Erythroblast (primary cell): Measurements from ENCODE around the gene TMLHE.
"Not testable (repeated sequence)": the region's sequence is repeated elsewhere in the genome, so short reads cannot be mapped to it uniquely, and the experiment has no call there.

ENCODE experiments used
- DNase-seq, 2 experiments: peaks; one replicate each; lab custom pipeline; 2025; lab: John Stamatoyannopoulos, UW
- GATA1 ChIP-seq: IDR thresholded peaks from 2 replicates; pipeline ENCODE4 v1.6.1; 2011; ENCODE audit warnings: low read depth, mild to moderate bottlenecking, control low read depth, low read length, moderate library complexity
- POLR2A ChIP-seq: IDR thresholded peaks from 2 replicates; pipeline ENCODE4 v1.6.1; 2011; ENCODE audit warnings: mild to moderate bottlenecking, low read length

TMLHE gene

DNA sequence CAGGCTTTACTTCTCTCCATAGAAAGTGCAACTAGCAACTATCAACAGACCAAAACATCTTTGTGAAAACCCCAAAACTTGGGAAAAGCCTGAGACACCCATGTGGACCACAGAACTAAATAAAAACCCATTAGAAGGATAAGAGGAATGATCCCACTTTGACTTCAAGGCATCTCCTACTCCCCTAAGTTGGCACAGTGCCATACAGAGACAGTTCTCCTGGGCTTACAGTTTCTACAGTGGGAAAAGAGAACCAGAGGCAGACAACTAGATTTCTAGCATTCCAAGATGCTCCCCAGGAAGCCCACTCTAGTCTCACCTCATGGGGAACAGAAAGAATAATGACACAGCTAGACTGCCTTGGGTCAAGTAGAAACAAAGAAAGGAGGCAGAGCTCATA lies 20.4 kb downstream of the TMLHE start:
- no peak for DNase-seq

DNA sequence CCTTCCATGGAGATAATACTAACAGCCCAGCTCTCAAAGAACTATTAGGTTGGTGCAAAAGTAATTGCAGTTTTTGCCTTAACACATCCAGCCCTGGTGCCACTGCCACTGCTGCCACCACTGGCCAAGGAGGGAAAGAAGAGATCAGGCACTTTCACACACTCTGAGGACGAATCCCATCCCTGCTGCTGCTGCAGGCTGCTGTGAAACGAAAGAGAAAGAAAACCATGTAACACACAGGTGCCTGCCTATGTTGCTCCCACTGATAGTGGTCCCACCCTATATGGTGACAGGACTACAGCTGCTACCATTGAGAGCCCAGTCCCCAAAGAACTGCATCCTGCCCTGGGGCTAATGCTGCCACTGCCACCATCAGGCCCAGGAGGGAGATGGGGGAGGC lies 35.1 kb downstream of the TMLHE start:
- no peak for DNase-seq
- TF ChIP-seq POLR2A: no peak
- TF ChIP-seq GATA1: no peak

More for the DNA sequence above, 20.4 kb downstream of the TMLHE start:
- no peak for TF ChIP-seq GATA1
- no peak for TF ChIP-seq POLR2A

DNA sequence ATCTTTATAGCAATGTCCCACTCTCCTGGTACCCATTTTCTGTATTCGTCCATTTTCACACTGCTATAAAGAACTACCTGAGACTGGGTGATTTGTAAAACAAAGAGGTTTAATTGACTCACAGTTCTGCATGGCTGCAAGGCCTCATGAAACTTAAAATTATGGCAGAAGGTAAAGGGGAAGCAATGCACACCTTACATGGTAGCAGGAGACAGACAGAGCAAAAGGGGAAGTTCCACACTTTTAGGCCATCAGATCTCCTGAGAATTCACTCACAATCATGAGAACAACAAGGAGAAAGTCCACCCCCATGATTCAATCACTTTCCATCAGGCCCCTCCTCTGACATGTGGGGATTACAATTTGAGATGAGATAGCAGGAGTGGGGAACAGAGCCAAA lies 49.7 kb downstream of the TMLHE start:
- no peak for DNase-seq
- TF ChIP-seq POLR2A: no peak
- TF ChIP-seq GATA1: no peak

DNA sequence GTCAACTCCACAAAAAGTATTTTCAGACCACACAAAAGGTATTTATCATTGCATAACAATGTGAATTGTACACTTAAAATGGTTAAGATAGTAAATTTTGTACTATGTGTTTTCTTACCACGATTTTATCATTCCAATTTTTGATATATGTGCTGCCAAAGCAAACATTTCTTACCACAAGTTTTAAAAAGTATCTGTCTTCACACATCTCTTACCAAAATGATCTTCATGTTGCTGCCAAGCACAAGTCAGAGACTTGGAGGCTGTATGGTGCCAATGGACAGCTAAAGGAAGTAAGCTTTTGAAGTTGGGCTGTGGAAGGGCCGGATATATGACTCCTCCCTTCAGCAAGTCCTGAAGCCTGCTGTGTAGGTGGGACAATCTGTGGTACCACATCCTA lies 67.9 kb downstream of the TMLHE start:
- no peak for DNase-seq

DNA sequence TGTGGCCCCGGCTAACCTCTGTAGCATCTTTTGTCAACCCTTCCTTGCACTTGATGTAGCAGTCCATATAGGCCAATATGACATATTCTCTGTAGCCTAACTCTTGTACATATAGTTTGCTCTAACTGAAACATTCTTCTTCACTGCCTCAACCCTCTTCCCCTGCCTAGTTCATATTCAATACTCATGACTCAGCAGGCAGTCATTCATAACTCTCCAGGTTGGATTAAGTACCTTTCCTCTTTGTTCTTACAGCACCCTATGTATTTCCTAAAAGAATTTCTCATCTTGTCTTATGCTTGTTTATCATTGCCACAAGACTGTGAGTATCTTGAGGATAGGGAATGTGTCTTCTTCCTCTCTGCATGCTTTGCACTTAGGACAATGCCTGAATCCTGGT lies 76.9 kb downstream of the TMLHE start:
- TF ChIP-seq POLR2A (no peak), GATA1 (no peak)
- no peak for DNase-seq

More for the DNA sequence above, 67.9 kb downstream of the TMLHE start:
- TF ChIP-seq POLR2A (no peak), GATA1 (no peak)

DNA sequence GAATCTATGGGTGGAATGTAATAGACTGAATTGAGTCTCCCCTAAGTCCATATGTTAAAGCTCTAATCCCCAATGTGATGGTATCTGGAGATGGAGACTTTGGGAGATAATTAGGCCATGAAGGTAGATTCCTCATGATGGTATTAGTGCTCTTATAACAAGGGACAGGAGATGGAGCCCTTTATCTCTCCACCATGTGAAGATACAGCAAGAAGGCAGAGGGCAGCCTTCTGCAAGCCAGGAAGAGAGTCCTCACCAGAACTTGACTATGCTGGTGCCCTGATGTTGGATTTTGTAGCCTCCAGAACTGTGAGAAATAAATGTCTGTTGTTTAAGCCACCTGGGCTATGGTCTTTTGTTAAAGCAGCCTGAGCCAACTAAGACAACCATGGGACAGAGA lies 78.0 kb downstream of the TMLHE start:
- peak; percentile 0 to 10 for DNase-seq
- TF ChIP-seq POLR2A (no peak), GATA1 (no peak)

DNA sequence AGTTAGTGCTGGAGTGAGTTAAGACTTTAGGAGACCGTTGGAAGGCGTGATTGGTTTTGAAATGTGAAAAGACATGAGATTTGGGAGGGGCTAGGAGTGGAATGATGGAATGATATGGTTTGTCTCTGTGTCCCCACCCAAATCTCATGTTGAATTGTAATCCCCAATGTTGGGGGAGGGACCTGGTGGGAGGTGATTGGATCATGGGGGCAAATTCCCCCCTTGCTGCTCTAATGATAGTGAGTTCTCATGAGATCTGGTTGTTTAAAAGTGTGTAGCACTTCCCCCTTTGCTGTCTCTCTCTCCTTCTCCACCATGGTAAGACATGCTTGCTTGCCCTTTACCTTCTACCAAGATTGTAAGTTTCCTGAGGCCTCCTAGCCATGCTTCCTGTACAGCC lies 85.7 kb downstream of the TMLHE start:
- DNase-seq: not testable (repeated sequence)

DNA sequence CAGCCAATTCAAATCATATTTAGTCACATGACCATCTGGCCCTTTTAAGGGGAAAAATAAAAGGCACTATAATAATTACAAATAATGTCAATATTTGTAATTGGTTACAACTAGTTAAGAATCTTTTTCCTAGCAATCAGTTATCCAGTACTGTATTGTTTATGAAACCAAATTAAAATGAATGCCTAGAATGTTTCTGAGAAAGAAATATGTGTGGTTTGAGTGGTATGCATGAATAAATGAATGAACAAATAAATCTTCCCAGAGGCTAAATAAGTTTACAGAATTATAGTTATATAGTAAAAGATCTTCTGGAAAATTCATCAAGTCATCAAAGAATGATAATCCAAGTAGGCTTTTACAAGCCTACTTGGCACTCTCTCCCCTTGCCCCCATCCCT lies 98.5 kb downstream of the TMLHE start:
- TF ChIP-seq GATA1: no peak
- DNase-seq: no peak

DNA sequence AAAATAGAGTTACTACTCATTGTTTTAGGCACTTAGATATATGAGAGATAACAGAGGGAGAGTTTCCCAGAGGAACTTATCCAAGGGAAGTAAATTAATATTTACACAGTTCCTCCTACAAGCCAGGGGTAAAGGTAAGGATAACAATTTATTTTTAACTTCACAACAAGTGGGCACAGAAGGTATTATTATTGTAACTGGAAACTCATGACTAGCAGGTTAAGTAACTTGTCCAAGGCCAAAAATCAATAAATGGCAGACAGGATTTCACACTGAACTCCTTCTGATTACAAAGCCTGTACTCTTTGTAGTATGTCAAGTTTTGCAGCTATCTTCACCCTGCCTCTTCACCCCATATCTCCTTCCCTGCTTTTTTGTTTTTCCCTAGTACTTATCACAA lies 107.5 kb downstream of the TMLHE start:
- DNase-seq: no peak
- TF ChIP-seq POLR2A (no peak), GATA1 (no peak)

DNA sequence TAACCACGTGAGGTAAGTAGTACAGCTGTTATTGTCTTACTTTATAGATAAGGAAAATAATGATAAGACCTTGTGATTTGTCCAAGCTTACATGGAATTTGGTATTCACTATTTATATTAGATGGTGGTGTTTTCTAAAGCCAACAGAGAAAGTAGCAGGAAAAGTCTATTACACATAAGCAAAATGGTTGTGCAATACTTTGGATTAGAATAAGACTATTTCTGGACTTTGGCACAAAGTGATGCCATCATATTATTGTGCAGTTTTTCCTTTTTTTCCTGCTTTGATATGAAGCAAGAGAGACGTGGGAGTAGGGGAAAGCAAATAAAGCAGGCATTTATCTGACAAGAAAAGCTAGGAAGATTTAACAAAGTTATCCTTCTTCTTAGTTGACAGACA lies 117.6 kb downstream of the TMLHE start:
- not testable (repeated sequence) for DNase-seq

DNA sequence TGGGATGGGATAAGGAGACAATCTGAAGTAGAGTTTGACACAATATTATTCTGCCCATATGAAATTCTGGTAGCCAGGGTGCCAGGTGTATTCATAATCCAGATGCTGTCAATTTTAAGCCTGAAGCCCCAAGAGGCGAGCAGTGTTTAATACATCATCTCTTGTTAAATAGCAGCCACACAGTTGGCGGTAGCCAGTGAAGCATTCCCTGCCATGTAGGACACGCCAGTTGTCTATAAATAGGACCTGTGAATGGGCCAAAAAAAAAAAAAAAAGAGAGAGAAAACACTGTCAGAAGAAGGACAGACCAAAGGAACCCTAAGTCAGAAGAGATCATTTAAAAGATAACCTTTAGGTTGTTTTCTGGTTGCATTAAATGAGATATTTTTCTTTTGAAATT lies 121.3 kb downstream of the TMLHE start:
- not testable (repeated sequence) for DNase-seq

DNA sequence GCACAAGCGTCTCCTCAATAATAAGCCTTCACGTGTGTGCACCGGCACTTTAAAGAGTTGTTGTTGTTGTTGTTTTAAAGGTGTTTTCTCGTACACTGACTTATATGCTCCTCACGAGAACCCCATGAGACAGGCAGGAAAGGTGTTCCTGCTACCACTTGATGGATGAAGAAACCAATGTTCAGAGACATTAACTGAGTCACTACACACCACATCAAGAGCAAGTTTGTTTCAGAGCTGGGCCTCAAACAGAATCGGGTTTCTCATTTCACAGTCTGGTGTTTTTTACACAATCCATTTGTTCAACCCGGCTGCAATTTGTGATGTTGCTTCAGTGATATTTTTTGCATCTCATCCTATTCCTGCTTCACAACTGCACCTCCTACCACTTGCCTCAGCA lies 135.6 kb downstream of the TMLHE start:
- DNase-seq: not testable (repeated sequence)

DNA sequence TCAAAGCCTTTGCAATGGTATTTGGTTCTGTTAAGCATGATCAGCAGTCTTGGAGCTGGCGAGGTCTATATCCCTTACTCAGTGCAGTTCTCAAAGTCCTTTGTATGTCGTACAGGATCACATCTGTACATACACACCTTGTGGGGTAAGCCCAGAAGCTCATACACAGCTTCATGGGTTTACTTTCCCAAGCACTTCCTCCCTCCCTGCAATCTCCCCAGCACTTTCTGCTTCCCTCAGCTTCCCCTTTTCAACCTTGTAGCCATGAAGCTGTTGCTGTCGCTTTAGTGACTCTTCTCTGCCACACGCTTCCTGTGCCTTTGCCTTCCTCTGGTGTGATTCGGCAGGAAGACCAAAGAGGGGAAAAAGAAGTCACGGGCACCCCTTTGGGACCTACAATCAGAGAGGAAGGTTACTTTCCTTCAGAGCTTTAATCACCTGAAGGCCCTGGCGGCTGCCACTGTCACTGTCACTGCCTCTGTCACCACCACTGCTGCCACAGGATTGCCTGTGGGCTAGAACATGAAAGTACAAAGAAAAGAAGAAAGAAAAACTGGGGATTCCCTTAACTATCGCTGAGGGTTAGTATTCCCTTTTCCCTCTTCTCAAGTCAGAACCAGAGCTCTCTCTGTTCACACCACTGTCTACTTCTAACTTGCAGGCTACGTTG lies 146.3 kb downstream of the TMLHE start:
- not testable (repeated sequence) for DNase-seq

DNA sequence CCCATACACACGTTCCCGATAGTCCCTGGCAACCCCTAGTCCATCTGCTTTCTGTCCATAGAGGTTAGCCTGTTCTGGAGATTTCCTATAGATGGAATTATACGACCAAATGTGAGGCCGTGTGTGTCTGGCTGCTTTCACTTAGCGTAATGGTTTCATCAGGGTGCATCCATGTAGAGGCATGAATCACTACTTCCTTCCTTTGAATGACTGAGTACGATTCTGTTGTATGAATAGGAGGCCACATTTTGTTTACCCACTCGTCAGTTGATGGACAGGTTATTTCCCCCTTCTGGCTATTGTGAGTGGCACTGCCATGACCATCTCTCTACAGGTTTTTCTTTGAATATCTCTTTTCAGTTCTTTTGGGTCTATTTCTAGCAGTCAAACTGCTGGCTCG lies 152.3 kb downstream of the TMLHE start:
- DNase-seq: not testable (repeated sequence)

DNA sequence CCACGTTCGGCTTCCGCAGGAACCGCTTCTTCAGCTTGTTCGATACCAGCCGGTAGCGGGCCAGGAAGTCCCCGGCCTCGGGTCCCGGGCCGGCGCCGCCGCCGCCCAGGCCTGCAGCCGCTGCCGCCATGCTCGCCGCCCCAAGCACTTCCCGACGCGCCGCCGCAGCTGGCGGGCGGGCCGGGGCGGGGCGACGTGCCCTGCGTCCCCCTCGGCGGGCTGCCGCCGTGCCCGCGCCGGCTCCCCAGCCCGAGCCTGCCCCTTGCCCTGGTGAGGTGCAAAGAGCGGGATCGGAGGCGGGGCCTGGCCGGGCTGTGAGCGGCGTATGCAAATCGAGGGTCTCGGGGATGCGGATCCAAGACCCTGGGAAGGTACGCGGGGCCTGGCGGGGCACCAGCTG lies 154.3 kb downstream of the TMLHE start, which contains the start of gene F8A3:
F8A3 (minus strand) TSS at position 150 of the 400 bp plus-strand sequence; CDS start at position 130, 20 bp downstream.
- not testable (repeated sequence) for DNase-seq

DNA sequence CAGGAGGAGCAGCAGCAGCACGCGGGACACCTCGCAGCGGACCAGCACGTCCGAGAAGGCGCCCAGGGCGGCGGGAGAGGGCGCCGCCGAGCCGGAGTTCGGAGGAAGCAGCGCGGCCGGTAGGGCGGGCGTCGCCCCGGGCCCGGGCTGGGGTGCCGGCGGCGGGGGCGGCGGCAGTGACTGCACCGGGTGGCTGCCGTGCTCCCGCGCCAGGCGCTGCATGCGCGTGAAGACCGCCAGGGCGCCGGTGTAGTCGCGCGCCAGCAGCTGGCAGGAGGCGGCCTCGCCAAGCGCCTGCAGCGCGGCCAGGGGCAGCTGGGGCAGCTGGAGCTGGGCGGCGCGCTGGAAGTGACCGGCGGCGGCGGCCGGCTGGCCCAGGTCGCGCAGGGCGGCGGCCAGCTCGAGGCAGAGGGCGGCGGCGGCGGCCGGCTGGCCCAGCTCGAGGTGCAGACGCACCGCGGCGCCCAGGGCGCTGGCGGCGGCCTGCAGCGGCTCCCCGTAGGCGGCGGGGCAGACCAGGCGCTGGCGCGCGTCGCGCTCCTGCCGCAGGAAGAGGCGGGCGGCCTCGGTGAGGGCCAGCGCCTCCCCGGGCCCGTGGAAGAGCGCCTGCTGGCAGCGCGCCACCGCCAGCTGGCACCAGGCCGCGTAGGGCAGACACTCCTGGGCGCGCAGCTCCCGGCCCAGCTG lies 154.8 kb downstream of the TMLHE start:
- DNase-seq: not testable (repeated sequence)
